Heart left ventricle (tissue), 16 donors: ENCODE measurements around the gene NARS2. TPM values are rescaled to one million over a fixed set of nuclear protein-coding genes. Genes with fewer than 3 reads are reported as not detected.

Experiments used
- ATAC-seq, 4 donors: fragments of 200-7000 bp; cut with Tn5 transposase; one replicate each; pipeline ENCODE4 v1.9.1; 2020 to 2022; ENCODE audit warnings: moderate library complexity in 4 of 4, mild to moderate bottlenecking in 3 of 4, moderate number of reproducible peaks in 1 of 4
- DNase-seq, 5 donors: peaks; one replicate each; pipeline ENCODE4 v3.0.0-alpha.2; 2020
- H3K27ac ChIP-seq, 12 donors: fragments of 200-600 bp; sonication (generic) in 4 of 12; one replicate each; pipeline versions ENCODE4 v1.5.0 to v1.8.0; 2016 to 2022; ENCODE audit warnings: mild to moderate bottlenecking in 2 of 12
- H3K27me3 ChIP-seq, 9 donors: fragments of 200-600 bp; sonication (generic) in 2 of 9; one replicate each; pipeline versions ENCODE4 v1.5.1 to v1.8.0; 2016 to 2022; ENCODE audit warnings: mild to moderate bottlenecking in 3 of 9
- H3K36me3 ChIP-seq, 9 donors: fragments of 200-600 bp; sonication (generic) in 2 of 9; one replicate each; pipeline versions ENCODE4 v1.5.0 to v1.8.0; 2018 to 2022; ENCODE audit warnings: mild to moderate bottlenecking in 2 of 9
- H3K4me1 ChIP-seq, 12 donors: fragments of 200-600 bp; sonication (generic) in 4 of 12; one replicate each; pipeline versions ENCODE4 v1.5.0 to v1.8.0; 2016 to 2022; ENCODE audit warnings: mild to moderate bottlenecking in 3 of 12
- H3K4me3 ChIP-seq, 12 donors: fragments of 200-600 bp; sonication (generic) in 4 of 12; one replicate each; pipeline versions ENCODE4 v1.5.0 to v1.8.0; 2017 to 2022; ENCODE audit warnings: mild to moderate bottlenecking in 9 of 12, moderate library complexity in 4 of 12
- H3K9me3 ChIP-seq, 12 donors: fragments of 200-600 bp; sonication (generic) in 4 of 12; one replicate each; pipeline versions ENCODE4 v1.5.0 to v1.8.0; 2016 to 2022; ENCODE audit warnings: mild to moderate bottlenecking in 1 of 12
- POLR2A ChIP-seq, 2 donors: fragments of 450-650 bp; IDR thresholded peaks; one replicate each; pipeline ENCODE4 v1.6.1; 2017; ENCODE audit warnings: antibody characterized with exemption in 2 of 2, mild to moderate bottlenecking in 2 of 2, moderate library complexity in 2 of 2
- WGBS, 4 donors: extraction: QIAGEN DNeasy Blood & Tissue Kit in 2 of 4; methylation state at CpG; one replicate each; pipeline versions ENCODE4 v1.1.5 to v1.1.7; 2013 to 2018; 5-methylcytosine and 5-hydroxymethylcytosine counted together
- intact Hi-C, 10 donors: fragments of 100-400 bp; cut with DNase I; formaldehyde crosslinking; loops; one replicate each; pipeline versions ENCODE4 v1.11.1 to v1.14.2; 2022
- polyA plus RNA-seq, 2 donors: library from polyadenylated mRNA; stranded (reverse); fragments of 200-250 nt; gene quantifications; one replicate each; pipeline ENCODE4 v1.2.3, GENCODE V29; 2013
- total RNA-seq, 9 donors: library from RNA; depleted of rRNA in 2 of 9; stranded (reverse); fragments of >200 nt in 2 of 9; fragmentation: NEBNext Ultra II Directional in 3 of 9; extraction: Animal tissue kit (Norgen Biotek cat#: 25700) in 3 of 9; gene quantifications; one replicate each; pipeline versions ENCODE4 v1.1.0 to v1.2.4, GENCODE V29; 2016 to 2023
- TF ChIP-seq, protein P1 (sequence below), 12 donors: fragments of 200-600 bp; sonication (generic) in 4 of 12; IDR thresholded peaks; one replicate each; pipeline versions ENCODE4 v1.5.0 to v1.8.0; 2018 to 2022; ENCODE audit warnings: antibody characterized with exemption in 12 of 12, mild to moderate bottlenecking in 5 of 12
- donor health status: ischemic (EF 13 %, LVEDD 7.1; RV severe dilation, severe dysfunction).
- donor health status: healthy with polysubstance abuse.
- donor health status: DM: no; HTN: yes; CAD: no.
- donor health status: DM: no; HTN: no; CAD: no.
- donor health status: ischemic (EF 25% LVEDD 6.9; RV normal size, moderate dysfunction).
- donor health status: ischemic (EF 25% LVEDD 5.7; RV mildly dilated, moderate dysfunction).
- donor health status: healthy.
- donor health status: DM: yes; HTN: yes; CAD: no.
- donor health status: ischemic (EF 35%, LVEDD 5.7; RV mildly dilated, moderate dysfunction).
- donor health status: nonischemic (EF 11% LVEDD 7.7; RV severe dilation, severe dysfunction).
- donor health status: DM: yes; HTN: yes; CAD: no.
- donor health status: PGD.
- donor health status: ischemic (EF 29% LVEDD 5.4; RV normal size, mild dysfunction).
- donor health status: nonischemic (EF 23%, LVEDD 6.1; RV moderate dilation, normal function).

The NARS2 gene
- total and polyA plus RNA-seq, 11 donors: 9.9 to 23.2 (median 15.8) TPM

DNA sequence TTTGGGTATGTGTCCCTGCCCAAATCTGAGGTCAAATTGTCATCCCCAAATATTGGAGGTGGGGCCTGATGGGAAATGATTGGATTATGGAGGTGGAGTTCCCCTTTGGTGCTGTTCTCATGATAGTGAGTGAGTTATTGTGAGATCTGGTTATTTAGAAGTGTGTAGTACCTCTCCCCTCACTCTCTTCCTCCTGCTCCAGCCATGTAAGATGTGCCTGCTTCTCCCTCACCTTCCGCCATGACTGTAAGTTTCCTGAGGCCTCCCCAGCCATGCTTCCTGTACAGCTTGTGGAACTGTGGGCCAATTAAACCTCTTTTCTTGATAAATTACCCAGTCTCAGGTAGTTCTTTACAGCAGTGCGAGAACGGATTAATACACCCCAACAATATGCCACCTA is 166.0 kb downstream of the NARS2 start:
- H3K27ac ChIP-seq: no peak overlapping the region
- WGBS, 4 donors: 99% methylated on average over 3 of the region's 3 CpGs
- H3K4me3 ChIP-seq: no peak overlapping the region
- peaks cover 0 to 18% (median 0%) of the 10 kb centered on the region in 9 donors for H3K36me3 ChIP-seq
- peaks cover 0 to 28% (median 0%) of the 10 kb centered on the region in 12 donors for H3K4me1 ChIP-seq
- DNase-seq: no peak
- no peaks in the 10 kb centered on the region for H3K27me3 ChIP-seq
- intact Hi-C loops: loop anchor here in 1 of 10 donors (5.0 kb wide), 1 partner anchor 36 kb away; no protein-coding TSS in a partner anchor
- no peak for TF ChIP-seq POLR2A (IDR thresholded peaks at IDR 0.05)
- ATAC-seq: no peak
- H3K9me3 ChIP-seq: peaks cover 0 to 45% (median 11%) of the 10 kb centered on the region in 12 donors

DNA sequence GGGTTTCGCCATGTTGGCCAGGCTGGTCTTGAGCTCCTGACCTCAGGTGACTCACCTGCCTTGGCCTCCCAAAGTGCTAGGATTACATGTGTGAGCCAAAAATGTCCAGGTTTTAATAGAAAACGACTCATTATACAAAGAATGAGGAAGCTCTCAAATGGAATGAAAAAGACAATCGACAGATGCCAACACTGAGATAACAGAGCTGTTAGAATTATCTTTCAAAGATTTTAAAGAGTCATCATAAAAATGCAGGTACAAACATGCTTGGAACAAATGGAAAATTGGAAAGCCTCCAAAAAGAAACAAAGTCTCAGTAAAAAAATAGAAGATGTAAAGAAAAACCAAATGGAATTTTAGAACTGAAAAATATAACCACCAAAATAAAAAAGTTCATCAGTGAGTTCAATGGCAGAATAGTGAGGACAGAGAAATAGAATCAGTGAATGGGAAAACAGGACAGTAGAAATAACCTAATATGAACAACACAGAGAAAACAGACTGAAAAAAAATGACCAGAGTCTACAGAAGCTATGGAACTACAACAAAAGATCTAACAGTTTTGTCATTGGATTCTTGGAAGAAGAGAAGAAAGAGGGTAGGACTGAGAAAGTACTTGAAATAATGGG is 168.0 kb downstream of the NARS2 start:
- TF ChIP-seq, protein P1, sequence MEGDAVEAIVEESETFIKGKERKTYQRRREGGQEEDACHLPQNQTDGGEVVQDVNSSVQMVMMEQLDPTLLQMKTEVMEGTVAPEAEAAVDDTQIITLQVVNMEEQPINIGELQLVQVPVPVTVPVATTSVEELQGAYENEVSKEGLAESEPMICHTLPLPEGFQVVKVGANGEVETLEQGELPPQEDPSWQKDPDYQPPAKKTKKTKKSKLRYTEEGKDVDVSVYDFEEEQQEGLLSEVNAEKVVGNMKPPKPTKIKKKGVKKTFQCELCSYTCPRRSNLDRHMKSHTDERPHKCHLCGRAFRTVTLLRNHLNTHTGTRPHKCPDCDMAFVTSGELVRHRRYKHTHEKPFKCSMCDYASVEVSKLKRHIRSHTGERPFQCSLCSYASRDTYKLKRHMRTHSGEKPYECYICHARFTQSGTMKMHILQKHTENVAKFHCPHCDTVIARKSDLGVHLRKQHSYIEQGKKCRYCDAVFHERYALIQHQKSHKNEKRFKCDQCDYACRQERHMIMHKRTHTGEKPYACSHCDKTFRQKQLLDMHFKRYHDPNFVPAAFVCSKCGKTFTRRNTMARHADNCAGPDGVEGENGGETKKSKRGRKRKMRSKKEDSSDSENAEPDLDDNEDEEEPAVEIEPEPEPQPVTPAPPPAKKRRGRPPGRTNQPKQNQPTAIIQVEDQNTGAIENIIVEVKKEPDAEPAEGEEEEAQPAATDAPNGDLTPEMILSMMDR (IDR thresholded peaks at IDR 0.05): no peak
- Histone ChIP-seq H3K27me3 (no peaks in the 10 kb centered on the region), H3K4me1 (peaks cover 0 to 30% (median 4%) of the 10 kb centered on the region in 12 donors), H3K36me3 (peaks cover 0 to 18% (median 0%) of the 10 kb centered on the region in 9 donors), H3K4me3 (no peak overlapping the region), H3K9me3 (peaks cover 0 to 45% (median 11%) of the 10 kb centered on the region in 12 donors), H3K27ac (no peak overlapping the region)
- DNase-seq: no peak
- WGBS, 4 donors: 78 to 86% (median 83%) methylated on average over 3 of the region's 3 CpGs
- intact Hi-C loops: loop anchor here in 1 of 10 donors (5.0 kb wide), 1 partner anchor 34 kb away; no protein-coding TSS in a partner anchor
- no peak for ATAC-seq

- H3K4me3 ChIP-seq: no peak overlapping the region
- H3K9me3 ChIP-seq: peaks cover 0 to 38% (median 10%) of the 10 kb centered on the region in 12 donors
- ATAC-seq (no peak), DNase-seq (no peak)
- no peak overlapping the region for H3K27ac ChIP-seq
- TF ChIP-seq POLR2A (IDR thresholded peaks at IDR 0.05): no peak
- TF ChIP-seq, protein P1 (IDR thresholded peaks at IDR 0.05): no peak
- peaks cover 0 to 18% (median 0%) of the 10 kb centered on the region in 9 donors for H3K36me3 ChIP-seq
- peaks cover 0 to 30% (median 7%) of the 10 kb centered on the region in 12 donors for H3K4me1 ChIP-seq
- intact Hi-C loops: loop anchor here in 1 of 10 donors (5.0 kb wide), 1 partner anchor 34 kb away; no protein-coding TSS in a partner anchor
- WGBS, 4 donors: 50 to 95% (median 81%) methylated on average over 2 of the region's 2 CpGs
- no peaks in the 10 kb centered on the region for H3K27me3 ChIP-seq
Measured at GRCh38 chr11:78405805-78406204, 168.9 kb downstream of the NARS2 start.

GRCh38 chr11:78403781-78404180 is 170.9 kb downstream of the NARS2 start:
- peaks cover 0 to 4% (median 0%) of the 10 kb centered on the region in 9 donors for H3K36me3 ChIP-seq
- peaks cover 0 to 18% (median 0%) of the 10 kb centered on the region in 12 donors for H3K9me3 ChIP-seq
- peaks cover 0 to 39% (median 21%) of the 10 kb centered on the region in 12 donors for H3K4me1 ChIP-seq
- TF ChIP-seq POLR2A (IDR thresholded peaks at IDR 0.05): no peak
- TF ChIP-seq, protein P1 (IDR thresholded peaks at IDR 0.05): no peak
- WGBS, 4 donors: 63 to 77% (median 69%) methylated on average over 2 of the region's 2 CpGs
- H3K4me3 ChIP-seq: no peak overlapping the region
- ATAC-seq: no peak
- H3K27me3 ChIP-seq: no peaks in the 10 kb centered on the region
- peak overlapping the region in 1 of 12 donors; percentile 33 for H3K27ac ChIP-seq
- intact Hi-C loops: no loop called here
- no peak for DNase-seq
